ENCODE results near the gene IRF1.

IRF1 gene

DNA sequence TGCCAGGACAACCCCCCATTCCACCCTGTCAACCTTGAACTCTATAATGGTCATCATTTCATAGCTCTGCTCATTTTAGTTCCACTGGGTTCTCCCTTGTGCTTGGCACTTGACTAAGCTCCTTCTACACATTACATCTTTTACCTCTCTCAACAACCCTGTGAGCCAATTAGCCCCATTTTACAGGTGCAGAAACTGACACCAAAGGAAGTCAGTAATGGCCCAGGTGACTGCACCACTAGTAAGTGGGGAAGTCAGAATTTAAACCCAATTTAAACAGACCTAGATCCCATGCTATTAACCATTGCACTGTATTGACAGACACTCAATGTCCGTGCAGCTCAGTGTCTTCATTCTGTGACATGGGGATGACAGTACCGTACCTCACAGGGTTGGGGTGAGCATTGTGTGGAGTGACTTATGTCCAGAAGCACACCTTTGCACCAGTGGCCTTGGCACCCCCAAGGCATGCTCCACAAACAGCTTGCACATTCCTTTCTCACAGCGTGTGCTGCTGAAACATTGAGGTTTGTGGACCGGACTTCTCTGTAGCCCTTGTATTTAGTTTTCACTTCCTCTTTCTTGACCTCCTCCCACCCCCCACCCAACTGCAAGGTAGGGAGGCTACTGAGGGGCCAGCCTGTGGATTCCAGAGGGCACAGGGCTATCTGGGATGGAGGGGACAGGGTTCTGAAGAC, 23.1 kb downstream of the IRF1 start:
- Mint-ChIP-seq H3K36me3 (peaks cover 6% of the 10 kb centered on the region), H3K27me3 (no peaks in the 10 kb centered on the region), H3K27ac (no peak overlapping the region), H3K4me3 (no peak overlapping the region), H3K9me3 (ENCODE audit: low read depth) (no peaks in the 10 kb centered on the region), H3K4me1 (ENCODE audit: low read depth) (peaks cover 89% of the 10 kb centered on the region)

GRCh38 chr5:132466433-132467286, 23.9 kb downstream of the IRF1 start:
- Mint-ChIP-seq H3K9me3 (ENCODE audit: low read depth) (no peaks in the 10 kb centered on the region), H3K36me3 (peaks cover 11% of the 10 kb centered on the region), H3K4me3 (peak overlapping the region; percentile 79), H3K27ac (peak overlapping the region; percentile 81), H3K4me1 (ENCODE audit: low read depth) (peaks cover 90% of the 10 kb centered on the region), H3K27me3 (no peaks in the 10 kb centered on the region)

GRCh38 chr5:132465059-132465707, 25.4 kb downstream of the IRF1 start:
- peaks cover 88% of the 10 kb centered on the region for H3K4me1 Mint-ChIP-seq (ENCODE audit: low read depth)
- H3K27me3 Mint-ChIP-seq = no peaks in the 10 kb centered on the region
- peak overlapping the region; percentile 82 for H3K27ac Mint-ChIP-seq
- peak overlapping the region; percentile 79 for H3K4me3 Mint-ChIP-seq
- peaks cover 16% of the 10 kb centered on the region for H3K36me3 Mint-ChIP-seq
- no peaks in the 10 kb centered on the region for H3K9me3 Mint-ChIP-seq (ENCODE audit: low read depth)

DNA sequence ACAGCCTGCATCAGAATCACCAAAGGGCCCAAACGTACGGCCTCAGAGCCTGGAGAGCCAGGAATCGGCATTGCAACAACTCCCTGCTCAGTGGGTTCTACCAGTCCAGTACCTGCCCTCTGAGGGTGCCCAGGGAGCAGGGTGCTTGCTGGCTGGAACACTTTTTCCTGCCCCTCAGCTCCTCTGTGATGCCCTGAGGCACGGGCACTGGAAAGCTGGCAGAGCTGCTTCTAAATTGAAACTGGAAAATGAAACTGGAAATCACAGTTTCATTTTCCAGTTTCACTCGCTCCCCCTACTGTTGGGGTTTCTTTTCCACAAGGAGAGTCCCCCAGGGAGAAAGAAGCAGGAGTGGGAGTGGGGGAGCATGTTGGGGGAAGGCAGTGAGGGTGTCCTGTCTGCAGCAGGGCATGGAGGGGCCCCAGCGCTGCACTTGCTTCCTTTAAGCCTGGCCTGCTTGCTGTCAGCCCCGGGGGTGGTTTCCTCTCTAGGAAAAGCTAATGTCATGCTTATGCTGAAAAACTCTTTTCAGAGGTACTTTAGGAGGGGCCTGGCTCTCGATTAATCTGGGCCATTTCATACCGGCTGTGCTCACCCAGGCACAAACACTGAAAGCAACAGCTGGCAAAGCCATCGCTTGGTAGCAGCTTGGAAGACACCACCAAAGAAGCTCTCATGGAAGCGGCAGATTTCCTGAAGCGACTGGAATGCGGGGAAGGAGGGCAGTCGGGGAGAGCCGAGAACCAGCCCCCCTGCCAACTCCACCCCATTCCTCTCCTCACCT, 26.2 kb downstream of the IRF1 start:
- Mint-ChIP-seq H3K27me3 (no peaks in the 10 kb centered on the region), H3K4me1 (ENCODE audit: low read depth) (peaks cover 88% of the 10 kb centered on the region), H3K4me3 (peak overlapping the region; percentile 79), H3K27ac (peak overlapping the region; percentile 82), H3K9me3 (ENCODE audit: low read depth) (no peaks in the 10 kb centered on the region), H3K36me3 (peaks cover 17% of the 10 kb centered on the region)

DNA sequence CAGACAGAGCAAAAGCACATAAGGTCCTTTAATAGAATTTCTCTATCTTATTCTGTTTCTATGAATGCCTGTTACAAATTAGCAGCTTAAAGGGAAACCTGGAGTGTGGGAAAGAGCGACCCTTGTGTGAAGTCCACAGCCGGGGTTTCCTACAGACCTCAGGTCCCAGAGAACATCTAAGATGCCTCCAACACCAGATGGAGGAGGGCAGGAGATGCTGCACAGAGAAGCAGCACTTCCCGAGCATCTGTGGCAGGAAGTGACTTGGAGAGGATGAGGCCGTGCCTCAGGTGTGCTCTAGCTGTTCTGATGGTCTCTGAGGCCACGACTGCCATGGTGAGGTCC, 26.8 kb downstream of the IRF1 start:
- Mint-ChIP-seq H3K27ac (peak overlapping the region; percentile 76), H3K9me3 (ENCODE audit: low read depth) (no peaks in the 10 kb centered on the region), H3K36me3 (peaks cover 17% of the 10 kb centered on the region), H3K4me1 (ENCODE audit: low read depth) (peaks cover 88% of the 10 kb centered on the region), H3K4me3 (peak overlapping the region; percentile 79), H3K27me3 (no peaks in the 10 kb centered on the region)

DNA sequence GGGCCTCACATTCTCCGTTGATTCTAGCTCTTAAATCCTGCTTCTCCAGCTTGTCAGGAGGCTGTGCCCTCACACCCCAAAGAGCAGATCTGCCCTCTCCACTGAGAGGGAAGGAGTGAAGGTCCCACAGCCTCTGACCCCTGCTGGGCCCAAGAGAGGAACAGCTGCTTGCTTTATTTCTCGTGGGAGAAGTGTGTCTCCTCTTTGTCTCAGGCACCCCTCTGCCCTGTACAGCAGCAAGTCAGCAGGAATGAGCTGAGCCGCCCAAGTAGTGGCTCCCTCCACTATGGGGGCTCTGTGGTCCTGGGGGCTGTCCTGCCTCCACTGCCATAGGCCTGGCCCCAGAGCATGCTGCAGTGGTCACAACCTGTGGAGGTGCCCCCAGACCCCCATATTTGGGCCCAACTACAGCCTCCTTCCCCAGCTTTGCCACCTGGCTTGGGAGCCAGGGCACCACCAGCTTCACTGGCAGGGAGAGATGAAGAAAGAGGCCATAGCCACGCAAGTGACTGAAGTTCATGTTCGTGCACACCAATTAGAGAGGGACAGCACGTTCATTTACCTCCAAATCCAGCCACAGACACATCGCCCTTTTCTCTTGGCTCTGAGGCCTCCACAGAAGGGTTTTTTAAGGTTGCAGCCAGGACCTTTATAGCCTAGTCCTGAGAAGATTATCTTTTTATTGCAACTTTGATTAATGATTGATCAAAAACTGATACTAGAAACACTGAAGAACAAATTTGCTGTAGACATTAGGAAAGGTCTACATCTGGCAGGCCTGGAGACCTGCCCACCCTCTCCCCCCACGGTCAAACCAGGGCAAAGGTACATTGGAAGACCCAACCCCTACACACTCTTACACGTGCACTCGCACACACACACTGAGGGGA, 27.5 kb downstream of the IRF1 start:
- H3K9me3 Mint-ChIP-seq (ENCODE audit: low read depth) = no peaks in the 10 kb centered on the region
- H3K36me3 Mint-ChIP-seq = peaks cover 17% of the 10 kb centered on the region
- H3K27me3 Mint-ChIP-seq = no peaks in the 10 kb centered on the region
- peak overlapping the region; percentile 76 for H3K27ac Mint-ChIP-seq
- peaks cover 91% of the 10 kb centered on the region for H3K4me1 Mint-ChIP-seq (ENCODE audit: low read depth)
- peak overlapping the region; percentile 79 for H3K4me3 Mint-ChIP-seq

DNA sequence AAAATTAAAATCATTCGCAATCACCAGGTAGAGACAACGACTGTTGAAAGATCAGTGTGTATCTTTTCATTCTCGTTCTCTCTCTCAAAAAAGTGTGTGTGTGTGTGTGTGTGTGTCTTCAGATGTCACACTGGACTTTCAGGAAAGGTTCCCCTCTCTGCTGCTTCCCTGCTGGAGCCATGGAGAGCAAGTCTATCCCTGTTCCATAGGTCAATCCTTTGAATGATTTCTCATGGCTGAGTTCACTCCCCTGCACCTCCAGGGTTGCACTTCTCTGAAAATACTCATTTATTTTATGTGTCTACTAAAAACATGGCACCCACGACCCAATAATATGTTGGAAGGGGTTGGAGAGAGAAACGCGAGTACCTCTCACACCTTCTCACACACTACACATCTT, 28.2 kb downstream of the IRF1 start:
- Mint-ChIP-seq H3K27ac (no peak overlapping the region), H3K36me3 (peaks cover 17% of the 10 kb centered on the region), H3K27me3 (no peaks in the 10 kb centered on the region), H3K4me1 (ENCODE audit: low read depth) (peaks cover 94% of the 10 kb centered on the region), H3K4me3 (no peak overlapping the region), H3K9me3 (ENCODE audit: low read depth) (no peaks in the 10 kb centered on the region)

DNA sequence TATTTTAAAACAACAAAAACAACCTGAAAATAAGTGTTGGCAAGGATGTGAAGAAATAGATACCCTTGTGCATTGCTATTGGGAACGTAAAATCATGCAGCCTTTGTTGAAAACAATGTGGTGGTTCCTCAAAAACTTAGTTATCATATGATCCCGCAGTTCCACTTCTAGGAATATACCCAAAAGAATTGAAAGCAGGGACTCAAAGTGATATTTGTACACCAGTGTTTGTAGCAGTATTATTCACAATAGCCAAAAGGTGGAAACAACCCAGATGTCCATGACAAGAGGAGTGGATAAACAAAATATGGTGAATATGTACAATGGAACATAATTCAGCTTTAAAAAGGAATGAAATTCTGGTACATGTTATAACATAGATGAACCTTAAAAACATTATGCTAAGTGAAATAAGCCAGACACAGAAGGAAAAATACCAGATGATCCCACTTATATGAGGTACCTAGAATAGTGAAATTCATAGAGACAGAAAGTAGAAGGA, 29.0 kb downstream of the IRF1 start:
- H3K27me3 Mint-ChIP-seq = no peaks in the 10 kb centered on the region
- H3K9me3 Mint-ChIP-seq (ENCODE audit: low read depth) = no peaks in the 10 kb centered on the region
- no peak overlapping the region for H3K4me3 Mint-ChIP-seq
- H3K36me3 Mint-ChIP-seq = peaks cover 15% of the 10 kb centered on the region
- peak overlapping the region; percentile 37 for H3K27ac Mint-ChIP-seq
- H3K4me1 Mint-ChIP-seq (ENCODE audit: low read depth) = peaks cover 94% of the 10 kb centered on the region

GRCh38 chr5:132460846-132461568, 29.6 kb downstream of the IRF1 start:
- H3K27ac Mint-ChIP-seq = peak overlapping the region; percentile 78
- H3K4me1 Mint-ChIP-seq (ENCODE audit: low read depth) = peaks cover 94% of the 10 kb centered on the region
- H3K36me3 Mint-ChIP-seq = peaks cover 15% of the 10 kb centered on the region
- H3K27me3 Mint-ChIP-seq = no peaks in the 10 kb centered on the region
- H3K9me3 Mint-ChIP-seq (ENCODE audit: low read depth) = no peaks in the 10 kb centered on the region
- no peak overlapping the region for H3K4me3 Mint-ChIP-seq

DNA sequence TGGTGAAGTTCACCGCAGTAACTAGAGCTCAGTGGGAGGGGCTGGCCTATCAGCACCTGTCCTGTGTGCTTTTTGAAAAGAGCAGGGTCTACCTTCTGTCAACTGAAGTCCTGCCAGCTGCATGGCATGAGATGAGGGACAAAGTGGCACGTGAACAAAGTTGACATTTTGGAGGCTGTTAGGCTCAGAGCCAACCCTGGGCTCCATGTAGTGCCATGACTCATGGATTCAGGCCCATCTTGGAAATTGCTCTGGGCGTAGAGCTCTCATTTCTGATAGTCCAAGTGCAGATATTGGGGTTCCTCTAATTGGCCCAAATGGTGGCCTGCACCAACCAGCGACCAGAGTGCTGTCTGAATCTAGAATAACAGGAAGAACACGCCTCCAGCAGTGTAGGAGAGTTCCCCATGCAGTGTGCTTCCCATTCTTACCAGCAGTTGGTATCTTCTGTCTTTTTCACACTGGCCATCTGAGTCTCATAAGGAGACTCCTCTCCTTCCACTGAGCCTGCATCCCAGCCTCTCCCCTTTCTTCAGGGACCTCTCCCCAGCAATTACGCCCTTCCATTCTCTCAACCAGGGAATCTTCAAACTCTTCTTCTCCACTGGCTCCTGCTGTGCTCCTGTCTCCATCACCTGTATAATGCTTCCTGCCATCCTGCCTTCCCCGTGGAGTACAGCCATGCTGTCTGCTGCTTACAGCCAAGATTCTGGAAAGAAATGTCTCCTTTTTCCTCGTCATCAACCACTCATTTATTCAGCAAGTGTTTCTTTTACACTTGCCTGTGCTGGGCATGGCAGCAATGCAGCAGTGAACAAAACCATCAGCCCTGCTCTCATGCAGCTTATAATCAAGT, 30.4 kb downstream of the IRF1 start:
- H3K4me1 Mint-ChIP-seq (ENCODE audit: low read depth) = peaks cover 94% of the 10 kb centered on the region
- no peaks in the 10 kb centered on the region for H3K9me3 Mint-ChIP-seq (ENCODE audit: low read depth)
- H3K27me3 Mint-ChIP-seq = no peaks in the 10 kb centered on the region
- H3K4me3 Mint-ChIP-seq = peak overlapping the region; percentile 0
- H3K36me3 Mint-ChIP-seq = peaks cover 15% of the 10 kb centered on the region
- peak overlapping the region; percentile 78 for H3K27ac Mint-ChIP-seq

DNA sequence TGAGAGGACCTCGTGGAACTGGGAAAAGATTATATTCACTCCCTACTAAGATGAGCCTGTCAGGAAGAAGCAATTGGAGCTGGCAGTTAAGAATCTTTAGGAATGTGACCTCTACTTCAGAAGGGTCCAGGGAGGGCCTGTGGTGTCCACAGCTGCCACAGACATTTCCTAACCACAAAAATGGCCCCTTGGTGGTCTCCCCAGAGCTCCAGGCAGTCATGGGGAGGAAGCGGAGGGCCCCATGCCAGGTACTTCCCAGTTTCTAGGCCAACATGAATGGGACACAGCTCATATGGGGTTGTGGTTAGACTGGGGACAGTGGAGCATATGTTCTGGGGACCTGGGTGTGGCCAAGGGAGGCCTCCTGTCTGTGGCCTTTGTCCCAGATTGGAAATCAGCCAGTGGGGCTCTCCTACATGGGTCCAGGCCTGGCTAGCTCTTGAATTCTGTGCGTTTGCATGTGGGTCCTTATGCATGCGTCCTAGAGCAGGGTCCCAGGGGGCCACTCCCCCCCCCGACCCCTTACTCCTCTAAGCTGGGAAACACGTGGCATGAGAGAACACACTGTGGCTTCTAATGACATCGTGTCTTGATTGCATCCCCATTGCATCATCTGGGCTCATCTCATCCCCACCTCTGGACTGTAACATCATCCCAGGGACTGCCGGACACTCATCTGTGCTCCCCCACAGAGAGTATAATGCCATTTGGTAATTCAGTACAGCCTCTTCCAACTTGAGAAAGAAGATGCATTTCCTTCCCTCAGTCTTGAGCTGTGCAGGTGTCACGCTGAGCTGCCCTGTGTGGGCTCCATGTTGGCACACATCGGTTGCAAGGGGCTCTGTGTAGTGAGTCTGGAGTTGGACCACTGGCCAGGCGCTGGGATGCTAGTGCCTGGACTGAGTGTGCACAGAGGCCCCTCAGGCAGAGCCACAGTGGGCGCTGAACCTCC, 31.3 kb downstream of the IRF1 start:
- H3K36me3 Mint-ChIP-seq = peaks cover 18% of the 10 kb centered on the region
- H3K27ac Mint-ChIP-seq = peak overlapping the region; percentile 66
- peaks cover 93% of the 10 kb centered on the region for H3K4me1 Mint-ChIP-seq (ENCODE audit: low read depth)
- H3K4me3 Mint-ChIP-seq = peak overlapping the region; percentile 56
- H3K9me3 Mint-ChIP-seq (ENCODE audit: low read depth) = no peaks in the 10 kb centered on the region
- no peaks in the 10 kb centered on the region for H3K27me3 Mint-ChIP-seq

GRCh38 chr5:132458651-132459030, 31.9 kb downstream of the IRF1 start:
- peak overlapping the region; percentile 95 for H3K27ac Mint-ChIP-seq
- peaks cover 22% of the 10 kb centered on the region for H3K36me3 Mint-ChIP-seq
- peaks cover 92% of the 10 kb centered on the region for H3K4me1 Mint-ChIP-seq (ENCODE audit: low read depth)
- H3K4me3 Mint-ChIP-seq = peak overlapping the region; percentile 56
- no peaks in the 10 kb centered on the region for H3K27me3 Mint-ChIP-seq
- H3K9me3 Mint-ChIP-seq (ENCODE audit: low read depth) = no peaks in the 10 kb centered on the region
